GM21717 (cell line): Measurements from ENCODE around the gene ST6GAL1.

Experiments
- ATAC-seq: cut with Tn5 transposase; IDR thresholded peaks from one replicate; pipeline ENCODE4 v1.9.1; 2021; ENCODE audit warnings: mild to moderate bottlenecking, moderate library complexity; ENCODE audit not compliant: unreplicated experiment

Gene ST6GAL1

GRCh38 chr3:187102073-187102634 is 171.8 kb downstream of the ST6GAL1 start:
- no peak for ATAC-seq

GRCh38 chr3:187103251-187103650 is 172.9 kb downstream of the ST6GAL1 start:
- no peak for ATAC-seq

GRCh38 chr3:187104342-187104741 is 174.0 kb downstream of the ST6GAL1 start:
- no peak for ATAC-seq

GRCh38 chr3:187104933-187105332 is 174.6 kb downstream of the ST6GAL1 start:
- no peak for ATAC-seq

- no peak for ATAC-seq
Observed at GRCh38 chr3:187105700-187106099, 175.4 kb downstream of the ST6GAL1 start.

GRCh38 chr3:187107989-187108388 is 177.7 kb downstream of the ST6GAL1 start:
- no peak for ATAC-seq

GRCh38 chr3:187110156-187110555 is 179.8 kb downstream of the ST6GAL1 start:
- no peak for ATAC-seq

GRCh38 chr3:187112934-187113793 is 182.8 kb downstream of the ST6GAL1 start:
- no peak for ATAC-seq

GRCh38 chr3:187114511-187114910 is 184.2 kb downstream of the ST6GAL1 start:
- ATAC-seq = no peak

GRCh38 chr3:187120326-187120725 is 190.0 kb downstream of the ST6GAL1 start:
- peak; percentile 65 for ATAC-seq

GRCh38 chr3:187122261-187122660 is 191.9 kb downstream of the ST6GAL1 start:
- no peak for ATAC-seq

- peak; percentile 90 for ATAC-seq
Observed at GRCh38 chr3:187125319-187126031, 195.1 kb downstream of the ST6GAL1 start.
